ENCODE results near the gene ALKBH4.
"Not testable (repeated sequence)": the region's sequence is repeated elsewhere in the genome, so short reads cannot be mapped to it uniquely, and the experiment has no call there.

- TF ChIP-seq CTCF (IDR thresholded peaks at IDR 0.05; ENCODE audit: extremely low read depth in 1 of 2, insufficient read depth in 1 of 2, low read depth in 1 of 2, low read length in 2 of 2); MAX (IDR thresholded peaks at IDR 0.05; ENCODE audit: insufficient read depth, insufficient read length); JUN (IDR thresholded peaks at IDR 0.05; ENCODE audit: borderline replicate concordance, insufficient read depth, insufficient read length, low read depth): not testable (repeated sequence)
Observed at GRCh38 chr7:102505298-102506185, 40.9 kb upstream of the ALKBH4 start.

Measured in endothelial cell of umbilical vein (primary cell).